HCT116 (cell line): ENCODE measurements around the gene SULT1C4. TPM values are rescaled to one million over a fixed set of nuclear protein-coding genes. Genes with fewer than 3 reads are reported as not detected.

Experiments
- ATAC-seq: fragments of 200-7000 bp; cut with Tn5 transposase; 2 replicates; pipeline ENCODE4 v1.9.1; 2020; ENCODE audit warnings: mild to moderate bottlenecking, moderate library complexity
- BruUV-seq: library from RNA; stranded (reverse); fragments of 400-500 nt; replicated peaks from 2 replicates; lab custom pipeline; 2021; lab: Mats Ljungman, UMichigan
- CTCF ChIA-PET: fragments of 300-600 bp; sonication (Branson Sonifier 250); formaldehyde crosslinking; loops from one replicate; lab custom pipeline; 2021; ENCODE audit warnings: antibody characterized with exemption; lab: Charles Lee
- POLR2A ChIA-PET: fragments of 300-600, 350-600 bp; sonication (Branson Sonifier 250); formaldehyde crosslinking; loops from one replicate; lab custom pipeline; 2021; ENCODE audit warnings: antibody characterized with exemption; lab: Charles Lee
- RAD21 ChIA-PET, 2 experiments: fragments of 300-600 bp; sonication (Branson Sonifier 250); formaldehyde crosslinking; loops; one replicate each; lab custom pipeline; 2023; ENCODE audit warnings: low total read pairs in 2 of 2; ENCODE audit not compliant: uncharacterized antibody in 2 of 2, unreplicated experiment in 2 of 2, low non-redundant PET in 1 of 2; lab: Charles Lee
- DNase-seq: peaks from one replicate; pipeline ENCODE4 v3.0.0-alpha.2; 2010; ENCODE audit warnings: low read depth, low spot score
- H2AFZ ChIP-seq: fragments of 200-600 bp; shearing (Covaris generic), sonication (generic); 2 replicates; pipeline ENCODE4 v1.6.1; 2017; ENCODE audit warnings: low read depth, mixed run types, mixed read lengths, antibody characterized with exemption, low read length; ENCODE audit not compliant: poor library complexity, severe bottlenecking
- H3K27ac ChIP-seq: 2 replicates; pipeline ENCODE4 v1.5.1; 2012; ENCODE audit warnings: low read depth, low read length
- H3K27me3 ChIP-seq: fragments of 200-600 bp; sonication (generic); 2 replicates; pipeline ENCODE4 v1.6.1; 2016; ENCODE audit warnings: mixed run types, low read length, mixed read lengths; ENCODE audit not compliant: insufficient read depth
- H3K36me3 ChIP-seq, 2 experiments: fragments of 200-500 bp in 1 of 2; fragments of 200-600 bp in 1 of 2; sonication (Bioruptor generic) in 1 of 2; sonication (generic) in 1 of 2; 2 replicates each; pipeline versions ENCODE4 v1.5.1 to v1.6.1; 2014 to 2016; ENCODE audit warnings: low read length in 2 of 2, inconsistent platforms in 1 of 2, mixed read lengths in 1 of 2, mixed run types in 1 of 2; ENCODE audit not compliant: insufficient read depth in 2 of 2, control insufficient read depth in 1 of 2
- H3K4me1 ChIP-seq, 2 experiments: fragments of 200-600 bp in 1 of 2; sonication (generic) in 1 of 2; 2 replicates each; pipeline versions ENCODE4 v1.5.1 to v1.6.1; 2012 to 2017; ENCODE audit warnings: low read length in 2 of 2, inconsistent platforms in 1 of 2, mild to moderate bottlenecking in 1 of 2, mixed read lengths in 1 of 2, mixed run types in 1 of 2, moderate library complexity in 1 of 2; ENCODE audit not compliant: insufficient read depth in 2 of 2, control insufficient read depth in 1 of 2
- H3K4me2 ChIP-seq: fragments of 200-600 bp; sonication (generic); 2 replicates; pipeline ENCODE4 v1.6.1; 2017; ENCODE audit warnings: mixed run types, low read length, mixed read lengths
- H3K4me3 ChIP-seq, 2 experiments: fragments of 200-600 bp in 1 of 2; sonication (generic) in 1 of 2; replicated peaks in 1 of 2; 2 replicates each; pipeline ENCODE4 v1.5.1; 2011 to 2016; ENCODE audit warnings: low read length in 2 of 2, control low read depth in 1 of 2, low read depth in 1 of 2, mild to moderate bottlenecking in 1 of 2, mixed read lengths in 1 of 2, mixed run types in 1 of 2
- H3K79me2 ChIP-seq: fragments of 200-600 bp; sonication (generic); 2 replicates; pipeline ENCODE4 v1.6.1; 2017; ENCODE audit warnings: mild to moderate bottlenecking, mixed run types, low read length, moderate library complexity, mixed read lengths; ENCODE audit not compliant: insufficient read depth
- H3K9ac ChIP-seq: fragments of 200-600 bp; sonication (generic); 2 replicates; pipeline ENCODE4 v1.6.1; 2016; ENCODE audit warnings: low read length, mixed read lengths
- H3K9me2 ChIP-seq: fragments of 200-600 bp; sonication (generic), shearing (Covaris generic); 2 replicates; pipeline ENCODE4 v1.6.1; 2017; ENCODE audit warnings: mixed run types, mild to moderate bottlenecking, moderate library complexity; ENCODE audit not compliant: insufficient read depth
- H3K9me3 ChIP-seq, 2 experiments: fragments of 200-500 bp in 1 of 2; fragments of 200-600 bp in 1 of 2; sonication (Bioruptor generic) in 1 of 2; sonication (generic) in 1 of 2; 2 replicates each; pipeline ENCODE4 v1.6.1; 2014 to 2017; ENCODE audit warnings: low read length in 2 of 2, mixed read lengths in 2 of 2, inconsistent platforms in 1 of 2, low read depth in 1 of 2, mild to moderate bottlenecking in 1 of 2, mixed run types in 1 of 2, moderate library complexity in 1 of 2; ENCODE audit not compliant: control insufficient read depth in 1 of 2, insufficient read depth in 1 of 2
- H4K20me1 ChIP-seq: fragments of 200-600 bp; sonication (generic), shearing (Covaris generic); 2 replicates; pipeline ENCODE4 v1.6.1; 2017; ENCODE audit warnings: mixed run types, mild to moderate bottlenecking, moderate library complexity; ENCODE audit not compliant: insufficient read depth
- CBX3 ChIP-seq: IDR thresholded peaks from 2 replicates; pipeline ENCODE4 v1.6.1; 2012; ENCODE audit warnings: low read depth
- CTCF ChIP-seq, 3 experiments: fragments of 200-600 bp in 1 of 3; sonication (generic) in 1 of 3; IDR thresholded peaks in 2 of 3; conservative IDR thresholded peaks in 1 of 3; 2 replicates each; pipeline ENCODE4 v1.5.1; 2012 to 2017; ENCODE audit warnings: low read depth in 2 of 3, low read length in 2 of 3, antibody characterized with exemption in 1 of 3, borderline replicate concordance in 1 of 3, control low read depth in 1 of 3, mild to moderate bottlenecking in 1 of 3, mixed read lengths in 1 of 3, mixed run types in 1 of 3, moderate library complexity in 1 of 3; ENCODE audit not compliant: insufficient read depth in 1 of 3
- EGR1 ChIP-seq: IDR thresholded peaks from 2 replicates; pipeline ENCODE4 v1.6.1; 2012; ENCODE audit warnings: low read depth
- FOSL1 ChIP-seq: IDR thresholded peaks from 2 replicates; pipeline ENCODE4 v1.6.1; 2012; ENCODE audit warnings: low read depth
- JUND ChIP-seq: IDR thresholded peaks from 2 replicates; pipeline ENCODE4 v1.6.1; 2012
- POLR2AphosphoS5 ChIP-seq: IDR thresholded peaks from 2 replicates; pipeline ENCODE4 v1.6.1; 2011; ENCODE audit warnings: mild to moderate bottlenecking, low read depth, low read length, moderate library complexity
- RAD21 ChIP-seq: IDR thresholded peaks from 2 replicates; pipeline ENCODE4 v1.6.1; 2012; ENCODE audit warnings: low read depth, mild to moderate bottlenecking
- REST ChIP-seq: IDR thresholded peaks from 2 replicates; pipeline ENCODE4 v1.6.1; 2012; ENCODE audit warnings: low read depth
- SP1 ChIP-seq: IDR thresholded peaks from 2 replicates; pipeline ENCODE4 v1.6.1; 2012; ENCODE audit warnings: low read depth
- TCF7L2 ChIP-seq: IDR thresholded peaks from 2 replicates; pipeline ENCODE4 v1.7.0; 2011; ENCODE audit warnings: borderline replicate concordance, inconsistent platforms; ENCODE audit not compliant: insufficient read depth, insufficient read length; ENCODE audit errors: extremely low read depth
- ZFX ChIP-seq: fragments of 450-650 bp; IDR thresholded peaks from 2 replicates; pipeline ENCODE4 v1.6.1; 2017
- intact Hi-C: fragments of 100-400 bp; cut with micrococcal nuclease; formaldehyde crosslinking; loops from 2 replicates; pipeline ENCODE4 v1.10.0; 2022
- total RNA-seq: library from RNA; stranded (reverse); gene quantifications from one replicate; pipeline ENCODE4 v1.2.1, GENCODE V29; 2021; ENCODE audit not compliant: unreplicated experiment

Gene SULT1C4
- total RNA-seq, 1 experiment from 2014 or later, result not detected

GRCh38 chr2:108388045-108388444 lies 10.3 kb downstream of the SULT1C4 start:
- ATAC-seq, result no peak
- no peak for DNase-seq
- ChIA-PET POLR2A (interaction anchor here (0.6 kb wide), 1 partner anchor 18 kb away, joined by 3 read pairs; no protein-coding TSS in a partner anchor), CTCF (interaction anchor here (1.0 kb wide), 1 partner anchor 8 kb away, joined by 3 read pairs; no protein-coding TSS in a partner anchor), RAD21 (no interaction called here)
- Histone ChIP-seq H3K9me3 (no peaks in the 10 kb centered on the region), H3K36me3 (no peaks in the 10 kb centered on the region), H2AFZ (no peak overlapping the region), H3K4me2 (no peak overlapping the region), H3K9ac (no peak overlapping the region), H3K9me2 (no peaks in the 10 kb centered on the region), H3K79me2 (no peaks in the 10 kb centered on the region), H3K27me3 (no peaks in the 10 kb centered on the region), H3K4me3 (no peak overlapping the region), H3K27ac (no peak overlapping the region), H3K4me1 (no peaks in the 10 kb centered on the region), H4K20me1 (no peaks in the 10 kb centered on the region)
- TF ChIP-seq CBX3, result no peak
- TF ChIP-seq FOSL1, result no peak
- TF ChIP-seq CTCF (IDR thresholded peaks at IDR 0.05 in 2 of 3, conservative IDR thresholded peaks at IDR 0.05 in 1 of 3; ENCODE audit: borderline replicate concordance in 1 of 3, insufficient read depth in 1 of 3, low read depth in 2 of 3, low read length in 2 of 3), result no peak
- no peak for TF ChIP-seq TCF7L2
- TF ChIP-seq POLR2AphosphoS5, result no peak
- TF ChIP-seq RAD21, result no peak
- no peak for TF ChIP-seq REST
- no peak for TF ChIP-seq EGR1
- no peak for TF ChIP-seq SP1
- no peak for TF ChIP-seq JUND
- TF ChIP-seq ZFX, result no peak
- intact Hi-C loops, result no loop called here
- no TSS peak for BruUV-seq
